Stimulated activated CD8-positive, alpha-beta memory T cell treated with anti-CD3 and anti-CD28 coated beads, Interleukin-4, amount 100 ng/mL, for 48 hours (primary cell): Measurements from ENCODE around the gene IMP4.
"Not testable (repeated sequence)": the region's sequence is repeated elsewhere in the genome, so short reads cannot be mapped to it uniquely, and the experiment has no call there.

ENCODE experiments used
- DNase-seq: peaks from one replicate; pipeline ENCODE4 v3.0.0-alpha.2; 2020

Gene IMP4

GRCh38 chr2:130342533-130343275, at the start of gene IMP4:
Gene IMP4 (plus strand): TSS chr2:130342897. CDS start chr2:130342933, 36 bp downstream.
- peak; percentile 92 for DNase-seq

DNA sequence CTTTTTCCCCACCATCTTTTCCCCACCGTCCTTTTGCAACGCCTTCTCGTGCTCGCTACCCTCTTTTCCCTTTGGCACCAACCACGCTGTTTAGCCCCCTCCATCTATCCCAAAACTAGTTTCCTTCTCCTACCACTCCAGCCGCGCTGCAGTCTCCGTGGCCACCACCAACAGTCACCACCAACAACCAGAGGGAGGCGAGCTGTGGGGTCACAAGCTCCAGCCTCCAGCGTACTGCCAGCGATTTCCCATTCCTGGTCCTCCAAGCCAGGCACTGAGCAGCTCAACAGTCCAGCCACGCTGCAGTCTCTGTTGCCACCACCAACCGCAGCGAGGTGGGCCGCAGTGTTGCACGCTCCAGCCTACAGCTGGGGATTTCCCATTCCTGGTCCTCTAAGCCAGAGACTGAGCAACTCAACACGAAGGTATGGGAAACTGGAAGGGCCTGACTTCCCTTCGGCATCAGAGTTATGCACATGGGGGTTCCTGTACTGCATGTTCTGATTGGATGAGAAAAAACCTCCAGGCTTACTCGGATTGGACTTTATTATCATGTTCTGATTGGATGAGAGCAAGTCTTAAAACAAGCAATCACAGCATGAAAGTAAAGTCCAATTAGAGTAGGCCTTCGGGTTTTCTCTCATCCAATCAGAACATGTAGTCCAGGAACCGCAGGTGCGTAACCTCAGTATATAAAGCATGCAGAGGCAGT, 42.3 kb upstream of the IMP4 start:
- DNase-seq = no peak

DNA sequence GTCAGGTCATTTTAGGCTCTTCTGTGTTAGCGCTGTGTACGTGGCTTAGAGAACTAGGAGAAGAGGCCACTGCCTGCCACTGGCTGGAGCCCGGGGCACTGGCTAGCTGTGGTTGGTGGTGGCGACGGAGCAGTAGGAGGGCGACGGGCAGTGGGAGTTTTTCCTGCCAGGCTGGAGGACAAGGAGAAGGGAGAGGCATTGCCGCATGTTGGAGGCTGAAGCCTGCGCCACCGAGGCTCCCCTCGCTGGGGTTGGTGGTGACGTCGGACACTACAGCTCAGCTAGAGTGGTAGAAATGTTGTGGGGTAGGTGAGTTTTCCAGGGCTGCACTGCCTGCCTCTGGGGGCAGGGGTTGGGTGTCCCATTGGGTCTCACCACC, 41.7 kb upstream of the IMP4 start:
- DNase-seq = no peak

DNA sequence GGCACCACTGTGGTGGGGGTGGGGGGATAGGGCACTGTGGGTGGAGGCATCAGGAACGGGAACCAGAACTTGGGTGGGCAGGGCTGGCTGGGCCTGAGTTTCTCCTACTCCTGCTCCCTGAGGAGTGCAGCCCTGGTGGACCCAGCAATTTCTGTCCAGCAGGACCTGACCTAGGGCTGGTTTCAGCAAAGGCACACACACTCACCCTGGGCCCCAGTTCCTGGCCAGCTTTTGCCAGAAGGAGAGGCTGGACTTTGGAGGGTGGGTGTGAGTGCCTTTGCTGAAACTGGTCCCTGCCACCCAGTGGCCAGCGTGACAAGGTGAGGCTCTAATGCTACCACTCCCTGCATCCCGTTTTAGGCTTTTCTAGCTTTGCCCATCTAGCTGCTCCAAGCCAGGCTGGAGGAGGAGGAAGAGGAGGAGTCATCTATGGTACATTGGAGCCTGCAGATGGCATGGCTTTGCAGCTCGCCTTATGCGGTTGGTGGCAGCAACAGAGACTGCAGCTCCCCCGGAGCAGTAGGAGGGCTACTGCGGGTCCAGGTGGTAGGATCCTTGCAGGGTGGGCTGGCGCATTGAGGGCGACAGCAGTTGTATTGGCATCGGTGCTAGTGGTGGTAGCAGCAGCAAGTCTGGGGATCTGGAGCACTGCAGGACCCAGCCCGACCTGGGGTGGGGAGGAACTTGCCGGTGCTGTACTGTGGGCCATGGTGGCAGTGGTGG, 40.4 kb upstream of the IMP4 start:
- no peak for DNase-seq

DNA sequence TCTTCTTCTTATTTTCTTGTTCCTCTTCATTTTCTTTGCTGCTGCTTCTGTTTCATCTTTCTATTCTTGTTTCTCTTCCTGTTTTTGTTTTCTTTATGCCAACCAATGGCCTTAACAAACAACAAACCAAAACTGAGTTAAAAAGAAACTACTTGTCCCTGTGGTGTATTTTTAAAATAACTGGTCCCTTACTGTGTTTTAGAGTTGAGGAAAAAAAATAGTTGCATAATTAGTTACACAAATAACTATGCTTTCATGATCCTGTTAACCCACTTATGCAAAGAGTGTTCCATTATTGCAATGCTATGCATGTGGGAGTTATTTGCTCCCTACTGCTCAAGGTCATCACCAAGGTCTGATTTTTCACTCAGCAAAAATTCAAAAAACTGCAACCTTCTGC, 39.5 kb upstream of the IMP4 start:
- no peak for DNase-seq

GRCh38 chr2:130304726-130305125, 38.0 kb upstream of the IMP4 start:
- DNase-seq = no peak

DNA sequence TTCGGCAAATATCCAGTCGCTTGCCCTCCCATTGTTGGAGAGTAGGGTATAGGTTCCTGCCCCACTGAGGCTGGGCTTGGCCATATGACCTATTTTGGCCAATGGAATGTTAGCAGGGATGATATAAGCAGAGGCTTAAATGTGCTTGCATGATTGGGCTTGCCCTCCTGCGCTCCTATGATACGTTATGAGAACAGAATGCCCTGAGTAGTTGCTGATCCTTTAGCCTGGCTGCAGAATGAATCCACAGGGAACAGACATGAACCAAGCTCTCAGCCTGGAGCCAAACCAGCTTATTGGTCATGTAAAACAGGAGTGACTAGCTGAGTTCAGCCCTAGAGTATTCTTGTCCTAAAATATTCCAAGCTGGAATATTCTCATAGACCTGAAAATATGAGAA, 34.8 kb upstream of the IMP4 start:
- DNase-seq = no peak

DNA sequence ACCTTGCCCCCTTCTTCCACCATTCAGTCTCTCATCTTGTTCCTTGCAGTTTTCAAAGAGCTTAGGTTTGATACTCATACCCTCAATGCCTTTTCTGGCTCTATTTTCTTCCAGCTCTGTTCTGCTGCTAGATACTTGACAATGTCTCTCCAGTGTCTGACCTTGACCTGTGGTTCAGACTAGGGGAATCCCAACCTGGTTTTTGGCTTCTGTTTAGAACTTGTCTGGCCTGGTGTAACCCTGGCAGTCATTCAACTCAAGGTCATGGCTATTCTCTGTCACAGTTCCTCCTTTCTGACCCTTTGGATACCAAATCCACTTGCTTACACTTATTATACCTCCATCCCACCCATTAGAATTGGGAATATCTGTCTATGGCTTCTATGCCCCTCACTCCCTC, 31.8 kb upstream of the IMP4 start:
- no peak for DNase-seq

- no peak for DNase-seq
These were observed 28.8 kb upstream of the IMP4 start for GRCh38 chr2:130313812-130314334.

DNA sequence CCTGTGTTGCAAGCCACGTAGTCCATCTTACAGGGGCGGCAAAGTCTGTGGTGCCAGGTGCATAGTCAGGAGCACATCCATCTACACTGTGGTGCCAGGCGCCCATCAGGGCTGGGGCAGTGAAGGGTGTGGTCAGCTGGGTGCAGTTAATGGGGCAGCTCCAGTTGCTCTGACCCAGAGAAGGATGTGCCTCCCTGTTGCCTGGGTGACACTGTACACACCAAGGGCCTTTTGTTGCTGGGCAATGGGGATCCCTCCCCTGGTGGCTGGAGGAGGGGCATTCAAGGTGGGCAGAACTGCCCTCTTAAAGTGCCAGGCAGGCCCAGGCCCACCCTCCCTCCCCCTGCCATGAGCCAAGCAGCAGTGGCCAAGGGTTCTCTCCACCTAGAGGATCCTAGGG, 28.3 kb upstream of the IMP4 start:
- DNase-seq = no peak

GRCh38 chr2:130316596-130316995, 26.1 kb upstream of the IMP4 start:
- no peak for DNase-seq

GRCh38 chr2:130318906-130319305, 23.8 kb upstream of the IMP4 start:
- DNase-seq = no peak

- no peak for DNase-seq
These were observed 23.2 kb upstream of the IMP4 start for GRCh38 chr2:130319536-130319935.

DNA sequence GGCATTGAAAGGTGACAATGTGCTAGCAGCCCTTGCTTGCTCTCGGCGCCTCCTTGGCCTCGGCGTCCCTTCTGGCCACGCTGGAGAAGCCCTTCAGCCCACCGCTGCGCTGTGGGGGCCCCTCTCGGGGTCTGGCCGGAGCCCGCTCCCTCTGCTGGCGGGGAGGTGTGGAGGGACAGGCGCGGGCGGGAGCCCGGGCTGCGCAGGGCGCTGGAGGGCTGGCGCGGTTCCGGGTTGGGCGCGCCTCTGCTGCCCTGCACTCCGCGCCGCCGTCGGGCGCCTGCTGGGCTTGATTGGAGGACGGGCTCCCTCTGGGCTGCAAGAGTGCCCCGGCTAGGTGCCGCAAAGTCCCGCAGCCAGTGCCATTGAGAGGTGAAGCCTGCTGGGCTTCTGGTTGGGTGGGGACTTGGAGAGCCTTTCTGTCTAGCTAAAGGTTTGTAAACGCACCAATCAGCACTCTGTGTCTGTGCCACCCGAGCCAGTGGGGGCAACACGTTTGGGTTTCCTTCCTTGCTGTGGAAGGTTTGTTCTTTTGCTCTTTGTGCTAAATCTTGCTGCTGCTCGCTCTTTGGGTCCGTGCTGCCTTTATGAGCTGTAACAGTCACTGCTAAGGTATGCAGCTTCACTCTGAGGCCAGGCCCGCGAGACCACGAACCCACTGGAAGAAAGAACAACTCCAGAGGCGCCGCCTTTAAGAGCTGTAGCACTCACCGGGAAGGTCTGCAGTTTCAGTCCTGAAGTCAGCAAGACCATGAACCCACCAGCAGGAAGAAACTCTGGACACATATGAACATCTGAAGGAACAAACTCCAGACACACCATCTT, 14.8 kb upstream of the IMP4 start:
- no peak for DNase-seq

- no peak for DNase-seq
These were observed 14.0 kb upstream of the IMP4 start for GRCh38 chr2:130328710-130329109.

- DNase-seq = peak; percentile 86
These were observed 10.2 kb upstream of the IMP4 start for GRCh38 chr2:130332271-130333073.

DNA sequence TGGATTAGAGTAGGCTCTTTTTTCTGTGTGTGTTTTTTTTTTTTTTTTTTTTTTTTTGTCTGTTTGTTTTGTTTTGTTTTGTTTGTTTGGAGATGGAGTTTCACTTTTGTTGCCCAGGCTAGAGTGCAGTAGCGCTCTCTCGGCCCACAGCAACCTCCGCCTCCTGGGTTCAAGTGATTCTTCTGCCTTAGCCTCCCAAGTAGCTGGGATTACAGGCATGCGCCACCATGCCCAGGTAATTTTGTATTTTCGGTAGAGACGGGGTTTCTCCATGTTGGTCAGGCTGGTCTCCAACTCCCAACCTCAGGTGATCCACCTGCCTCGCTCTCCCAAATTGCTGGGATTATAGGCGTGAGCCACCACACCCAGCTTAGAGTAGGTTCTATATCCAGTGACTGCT, 9.4 kb upstream of the IMP4 start:
- DNase-seq = not testable (repeated sequence)

DNA sequence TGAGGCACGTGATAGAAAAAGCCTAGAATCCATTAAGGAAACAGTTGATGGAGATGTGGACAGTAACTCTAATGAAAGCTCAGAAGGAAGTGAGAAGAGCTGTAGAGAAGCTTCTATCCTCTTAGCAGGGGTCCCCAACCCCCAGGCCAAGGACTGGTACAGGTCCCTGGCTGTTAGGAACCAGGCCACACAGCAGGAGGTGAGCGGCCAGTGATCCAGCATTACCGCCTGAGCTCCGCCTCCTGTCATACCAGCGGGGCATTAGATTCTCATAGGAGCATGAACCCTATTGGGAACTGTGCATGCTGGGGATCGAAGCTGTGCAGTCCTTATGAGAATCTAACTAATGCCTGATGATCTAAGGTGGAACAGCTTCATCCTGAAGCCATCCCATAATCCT, 8.7 kb upstream of the IMP4 start:
- DNase-seq = no peak

DNA sequence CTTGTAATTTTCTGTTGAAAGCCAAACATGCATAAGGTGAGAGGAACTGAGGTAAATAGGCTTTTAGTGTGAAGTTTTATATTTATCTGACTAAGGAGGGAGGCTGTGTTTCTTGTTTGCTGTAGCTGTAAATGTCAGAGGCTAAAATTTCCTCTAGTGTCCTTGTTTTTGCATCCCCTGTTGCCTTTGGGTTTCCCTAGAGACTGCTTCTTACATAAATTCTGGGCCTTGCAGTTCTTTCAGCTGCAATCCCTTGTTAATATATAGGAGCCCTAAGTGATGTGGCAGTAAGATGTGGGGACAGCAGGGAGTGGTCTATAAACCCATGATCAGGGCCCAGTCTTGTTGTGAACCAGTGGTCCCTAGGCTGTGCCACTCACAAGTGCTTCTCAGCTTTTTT, 7.5 kb upstream of the IMP4 start:
- no peak for DNase-seq

- no peak for DNase-seq
These were observed 6.4 kb upstream of the IMP4 start for GRCh38 chr2:130336150-130336876.
